ENCODE data around the gene KRT26. TPM values are rescaled to one million over a fixed set of nuclear protein-coding genes. Genes with fewer than 3 reads are reported as not detected.

The KRT26 gene
- total and polyA plus RNA-seq, 2 of the 8 experiments (the other 6 are each of a cell fraction or from before 2014, with no cell fraction given), result not detected

GRCh38 chr17:40803617-40804082 is 31.6 kb upstream of the KRT26 start:
- Histone ChIP-seq H2BK5ac (ENCODE audit: low read depth, low read length) (no peak overlapping the region), H2AK5ac (ENCODE audit: low read depth, low read length) (no peak overlapping the region), H3K23ac (ENCODE audit: insufficient read length) (no peak overlapping the region), H4K5ac (ENCODE audit: insufficient read length, low read depth, low read length) (no peak overlapping the region), H3K4me1 (replicated peaks in 1 of 4; ENCODE audit: control insufficient read depth in 3 of 4, insufficient read depth in 4 of 4, low read length in 3 of 4) (no peaks in the 10 kb centered on the region), H3K23me2 (ENCODE audit: low read depth, low read length) (no peaks in the 10 kb centered on the region), H3K14ac (ENCODE audit: insufficient read length) (no peak overlapping the region), H4K8ac (ENCODE audit: extremely low read depth, insufficient read depth, low read length) (no peak overlapping the region), H3K18ac (ENCODE audit: extremely low read depth, low read length) (no peak overlapping the region), H4K20me1 (replicated peaks in 1 of 2; ENCODE audit: control insufficient read depth in 1 of 2, insufficient read depth in 2 of 2, low read length in 2 of 2) (no peaks in the 10 kb centered on the region), H3K56ac (replicated peaks; ENCODE audit: insufficient read length, low read depth, low read length) (no peak overlapping the region), H3K4ac (replicated peaks; ENCODE audit: insufficient read length, low read depth, low read length) (no peak overlapping the region), H2BK15ac (ENCODE audit: low read length) (no peak overlapping the region), H3K79me1 (ENCODE audit: low read depth, low read length) (no peaks in the 10 kb centered on the region), H4K91ac (replicated peaks; ENCODE audit: insufficient read length, low read length) (no peak overlapping the region), H3K9ac (replicated peaks in 1 of 4; ENCODE audit: extremely low read depth in 1 of 4, low read depth in 3 of 4, low read length in 3 of 4) (no peak overlapping the region), H3K9me3 (ENCODE audit: insufficient read depth in 2 of 2, low read depth in 1 of 2, low read length in 1 of 2) (no peaks in the 10 kb centered on the region), H2BK12ac (ENCODE audit: low read depth, low read length) (no peak overlapping the region), H2AFZ (ENCODE audit: low read length) (no peak overlapping the region; the same call in 1 of the 2 replicates), H3K79me2 (ENCODE audit: control insufficient read depth in 1 of 2, insufficient read depth in 2 of 2, low read length in 2 of 2) (no peaks in the 10 kb centered on the region), H3K4me3 (ENCODE audit: extremely low read depth in 1 of 4, insufficient read depth in 2 of 4, low read depth in 3 of 4, low read length in 4 of 4) (no peak overlapping the region), H3K4me2 (ENCODE audit: insufficient read depth in 1 of 2, low read depth in 2 of 2, low read length in 2 of 2) (no peak overlapping the region), H2BK20ac (ENCODE audit: low read length) (no peak overlapping the region), H3K27ac (ENCODE audit: low read depth, low read length) (no peak overlapping the region), H2BK120ac (replicated peaks; ENCODE audit: low read depth, low read length) (no peak overlapping the region), H3K27me3 (replicated peaks in 1 of 4; ENCODE audit: control insufficient read depth in 3 of 4, extremely low read depth in 1 of 4, insufficient read depth in 3 of 4, low read length in 3 of 4) (0 out of 7 replicates have a peak, but pooled peaks cover 0 to 3% (median 0%) of the 10 kb centered on the region in 4 experiments), H3K36me3 (ENCODE audit: control insufficient read depth in 2 of 4, insufficient read depth in 4 of 4, low read length in 3 of 4) (no peaks in the 10 kb centered on the region)
- WGBS, 2 experiments (ENCODE audit: extremely low coverage in 1 of 2, insufficient coverage in 1 of 2, insufficient read length in 1 of 2, insufficient replicate concordance in 2 of 2, low coverage in 1 of 2, low lambda C conversion rate in 2 of 2, missing lambda C conversion rate in 1 of 2), result 23% methylated on average over 13 of the region's 13 CpGs; no CpG with 5 or more reads in 1 of the 2 experiments
- DNase-seq (ENCODE audit: low read depth in 1 of 2, low spot score in 2 of 2) (peak in 1 of 2 experiments; percentile 90), FAIRE-seq (peak; percentile 78)
- ChIA-PET POLR2A (ENCODE audit: partially characterized antibody) (no interaction called here), CTCF (ENCODE audit: partially characterized antibody) (interaction anchor here (0.6 to 1.7 kb wide), 8 partner anchors 9 to 1109 kb away, joined by 3 to 6 read pairs (median 4); no protein-coding TSS in a partner anchor)
- TF ChIP-seq TEAD4 (IDR thresholded peaks at IDR 0.05; ENCODE audit: low read depth, low read length) (0 out of 2 replicates have a peak, but pooled peaks have one; percentile 22), SRF (IDR thresholded peaks at IDR 0.05; ENCODE audit: low read depth, low read length) (no peak), SIRT6 (IDR thresholded peaks at IDR 0.05; ENCODE audit: low read length) (no peak), POU5F1 (IDR thresholded peaks at IDR 0.05; ENCODE audit: low read depth, low read length) (no peak), ZNF274 (IDR thresholded peaks at IDR 0.05; ENCODE audit: borderline replicate concordance, extremely low read depth, low read length) (no peak), SAP30 (IDR thresholded peaks at IDR 0.05; ENCODE audit: insufficient read depth, insufficient replicate concordance, low read length) (no peak), MAFK (IDR thresholded peaks at IDR 0.05; ENCODE audit: low read depth, low read length) (no peak), RAD21 (IDR thresholded peaks at IDR 0.05 in 1 of 2, conservative IDR thresholded peaks at IDR 0.05 in 1 of 2; ENCODE audit: low read depth in 2 of 2, low read length in 2 of 2) (peak; percentile 91 to 93), CTCF (IDR thresholded peaks at IDR 0.05; ENCODE audit: control extremely low read depth in 1 of 3, insufficient read depth in 1 of 3, low read depth in 1 of 3, low read length in 3 of 3) (peak; percentile 87 to 88 (median 87)), SUZ12 (IDR thresholded peaks at IDR 0.05; ENCODE audit: low read length) (no peak), JUND (IDR thresholded peaks at IDR 0.05; ENCODE audit: low read length) (no peak)
